ENCODE results near the gene ARSB. TPM values are rescaled to one million over a fixed set of nuclear protein-coding genes. Genes with fewer than 3 reads are reported as not detected.

The ARSB gene
- total and polyA plus RNA-seq, 10 of the 15 experiments (the other 5 are each of a cell fraction or from before 2014, with no cell fraction given) = 1.2 to 8.2 (median 6.1) TPM

GRCh38 chr5:79032031-79032695 lies 47.1 kb upstream of the ARSB start (continued):
- TF ChIP-seq GATAD2B (conservative IDR thresholded peaks at IDR 0.05; ENCODE audit: low read depth) = no peak
- TF ChIP-seq MAX (IDR thresholded peaks at IDR 0.05; ENCODE audit: low read depth, low read length) = no peak
- no peak for TF ChIP-seq SIN3A (IDR thresholded peaks at IDR 0.05; ENCODE audit: low read depth, low read length)
- TF ChIP-seq ZZZ3 (IDR thresholded peaks at IDR 0.05; ENCODE audit: control insufficient read depth, insufficient read length, low read depth) = no peak

GRCh38 chr5:79031485-79031867 lies 46.4 kb upstream of the ARSB start:
- in situ Hi-C loops (cut with MboI) = no loop called here
- ChIA-PET POLR2A (no interaction called here), RAD21 (ENCODE audit: unreplicated experiment) (no interaction called here), CTCF (no interaction called here), SMC1A (ENCODE audit: uncharacterized antibody, unreplicated experiment) (no interaction called here)
- DNase-seq (ENCODE audit: low read depth, low spot score) = no peak
- Histone ChIP-seq H3K4me3 (no peak overlapping the region), H3K4me2 (ENCODE audit: control insufficient read depth, insufficient read depth) (no peak overlapping the region), H3K4me1 (ENCODE audit: control insufficient read depth, insufficient read depth, low read length) (no peaks in the 10 kb centered on the region), H3K36me3 (ENCODE audit: control insufficient read depth in 2 of 2, insufficient read depth in 2 of 2, low read length in 1 of 2) (no peaks in the 10 kb centered on the region), H2AFZ (ENCODE audit: control insufficient read depth, low read depth, low read length) (no peak overlapping the region), H3K27ac (ENCODE audit: control insufficient read depth, insufficient read depth) (no peak overlapping the region), H3K9me3 (replicated peaks; ENCODE audit: control insufficient read depth, insufficient read depth, low read length) (no peaks in the 10 kb centered on the region), H4K20me1 (ENCODE audit: control insufficient read depth, insufficient read depth) (no peaks in the 10 kb centered on the region), H3K79me2 (ENCODE audit: control insufficient read depth, insufficient read depth, low read length) (no peaks in the 10 kb centered on the region), H3K9ac (ENCODE audit: control insufficient read depth, insufficient read depth, low read length) (no peak overlapping the region), H3K27me3 (replicated peaks in 1 of 2; ENCODE audit: control insufficient read depth in 2 of 2, insufficient read depth in 2 of 2, low read length in 1 of 2) (no peaks in the 10 kb centered on the region; a peak in 1 of 4 replicates)
- FAIRE-seq = no peak
- intact Hi-C loops (cut with micrococcal nuclease; ENCODE audit: unreplicated experiment) = no loop called here
- no peak for ATAC-seq
- 43% methylated on average over 1 of the region's 1 CpG for WGBS (ENCODE audit: insufficient coverage, insufficient replicate concordance, low lambda C conversion rate, missing lambda C conversion rate)
- BruUV-seq (replicated peaks) = no TSS peak
- TF ChIP-seq RELB (IDR thresholded peaks at IDR 0.05; ENCODE audit: low read depth) (no peak), SRF (IDR thresholded peaks at IDR 0.05; ENCODE audit: low read depth in 2 of 2, low read length in 2 of 2) (no peak), FOXM1 (IDR thresholded peaks at IDR 0.05; ENCODE audit: low read depth, low read length) (no peak), PAX5 (IDR thresholded peaks at IDR 0.05; ENCODE audit: borderline replicate concordance, low read depth, low read length) (no peak), NR2C2 (IDR thresholded peaks at IDR 0.05; ENCODE audit: borderline replicate concordance, control insufficient read depth, insufficient read length, low read depth) (no peak), HDGF (IDR thresholded peaks at IDR 0.05) (no peak), MTA3 (IDR thresholded peaks at IDR 0.05; ENCODE audit: borderline replicate concordance, low read length) (no peak), ZNF384 (IDR thresholded peaks at IDR 0.05; ENCODE audit: borderline replicate concordance, low read depth, low read length) (no peak), ATF7 (IDR thresholded peaks at IDR 0.05; ENCODE audit: low read depth) (no peak), BMI1 (IDR thresholded peaks at IDR 0.05; ENCODE audit: borderline replicate concordance) (no peak), ZNF687 (IDR thresholded peaks at IDR 0.05) (no peak), SUPT20H (IDR thresholded peaks at IDR 0.05; ENCODE audit: borderline replicate concordance, control insufficient read depth, low read depth, low read length) (no peak), SREBF2 (IDR thresholded peaks at IDR 0.05; ENCODE audit: low read length) (no peak), CBFB (IDR thresholded peaks at IDR 0.05; ENCODE audit: low read depth) (no peak), SIX5 (IDR thresholded peaks at IDR 0.05; ENCODE audit: low read depth, low read length, severe bottlenecking) (no peak), PAX8 (IDR thresholded peaks at IDR 0.05) (no peak)

Data from GM12878 (cell line).